ENCODE results near the gene HS3ST3A1. TPM values are rescaled to one million over a fixed set of nuclear protein-coding genes. Genes with fewer than 3 reads are reported as not detected.

The HS3ST3A1 gene

DNA sequence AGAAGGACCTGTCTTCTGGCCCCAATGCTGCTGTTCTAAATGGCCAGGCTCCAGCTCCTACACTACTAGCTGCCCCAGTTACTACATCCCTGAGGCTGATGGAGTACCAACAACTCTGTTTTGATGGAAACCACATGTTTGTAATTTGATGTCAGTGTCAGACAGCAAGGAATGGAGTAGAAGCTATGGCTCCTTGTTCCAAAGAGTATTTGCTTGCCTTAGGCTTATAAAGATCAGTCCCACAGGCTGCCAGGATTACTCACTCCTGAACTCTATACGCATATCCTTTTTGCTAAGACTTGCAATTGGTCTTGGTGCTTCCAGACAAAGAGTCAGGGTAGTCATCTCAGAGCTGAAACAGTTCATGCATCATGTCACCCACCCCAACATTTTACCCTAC is 139.6 kb downstream of the HS3ST3A1 start:
- H2BK15ac ChIP-seq (replicated peaks; ENCODE audit: low read depth): no peak overlapping the region
- no peak overlapping the region for H3K18ac ChIP-seq (ENCODE audit: low read length)
- H4K8ac ChIP-seq (ENCODE audit: low read depth, low read length): no peak overlapping the region
- H3K4me3 ChIP-seq (ENCODE audit: low read length): no peak overlapping the region
- no peak overlapping the region for H3K23ac ChIP-seq (ENCODE audit: low read length)
- DNase-seq: no peak
- no peaks in the 10 kb centered on the region for H3K36me3 ChIP-seq (ENCODE audit: control insufficient read depth, insufficient read depth, low read length)
- no peak overlapping the region for H3K9ac ChIP-seq (ENCODE audit: low read length)
- H2BK5ac ChIP-seq (ENCODE audit: low read length): no peak overlapping the region
- H3K4me2 ChIP-seq (ENCODE audit: low read length): no peak overlapping the region
- no peaks in the 10 kb centered on the region for H3K79me2 ChIP-seq (ENCODE audit: control insufficient read depth, insufficient read depth, low read length)
- no peak overlapping the region for H2BK120ac ChIP-seq (ENCODE audit: low read depth, low read length)
- no peak overlapping the region for H3K4ac ChIP-seq (ENCODE audit: low read depth, low read length)
- no peak overlapping the region for H3K27ac ChIP-seq (ENCODE audit: low read depth, low read length)
- H3K79me1 ChIP-seq (ENCODE audit: low read length): no peaks in the 10 kb centered on the region
- no peak overlapping the region for H3K56ac ChIP-seq (ENCODE audit: low read length)
- no peaks in the 10 kb centered on the region for H3K4me1 ChIP-seq (ENCODE audit: control insufficient read depth, low read depth, low read length)
- WGBS (ENCODE audit: extremely low coverage, insufficient coverage, low lambda C conversion rate): no CpG with 5 or more reads among the region's 1 CpG
- no peaks in the 10 kb centered on the region for H3K27me3 ChIP-seq (ENCODE audit: insufficient read depth, low read length, poor library complexity)
- no peak overlapping the region for H4K5ac ChIP-seq (ENCODE audit: low read length)
- H2AK5ac ChIP-seq (ENCODE audit: low read length): no peak overlapping the region

DNA sequence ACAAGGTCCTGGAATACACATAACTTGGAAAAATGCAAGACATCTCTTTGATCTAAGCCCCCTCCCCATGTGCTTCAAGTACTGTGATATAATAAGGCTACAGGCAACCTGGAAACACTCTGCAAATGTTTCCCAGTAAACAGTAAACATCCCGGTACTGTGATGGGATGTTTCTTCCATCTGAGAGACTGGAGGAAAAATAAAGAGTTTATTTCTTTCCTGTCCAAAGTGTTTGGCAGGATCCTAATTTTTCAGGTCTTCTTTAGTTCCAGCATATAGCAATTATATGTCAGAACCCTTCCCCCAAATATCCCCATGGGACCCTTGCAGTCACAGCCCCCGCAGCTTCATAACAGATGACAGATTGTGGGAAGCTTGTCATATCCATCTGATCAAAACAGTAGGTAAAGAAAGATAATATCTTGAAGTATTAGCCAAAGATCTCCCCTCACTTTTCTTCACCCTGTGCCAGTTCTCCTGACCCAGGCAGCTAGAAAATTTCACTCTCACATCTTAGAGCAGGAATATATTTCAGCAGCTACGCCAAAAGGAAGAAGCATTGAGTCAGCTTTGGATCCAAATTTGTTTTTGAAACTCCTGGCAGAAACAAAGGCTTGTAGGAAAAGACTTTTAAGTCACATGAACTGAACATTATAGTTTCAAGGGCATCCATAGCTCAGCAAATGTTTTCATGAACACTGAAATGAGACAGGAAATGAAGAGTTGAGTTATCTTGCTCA is 141.3 kb downstream of the HS3ST3A1 start:
- Histone ChIP-seq H4K8ac (ENCODE audit: low read depth, low read length) (no peak overlapping the region), H3K23ac (ENCODE audit: low read length) (no peak overlapping the region), H2BK5ac (ENCODE audit: low read length) (no peak overlapping the region), H3K56ac (ENCODE audit: low read length) (no peak overlapping the region), H3K79me1 (ENCODE audit: low read length) (no peaks in the 10 kb centered on the region), H3K4me1 (ENCODE audit: control insufficient read depth, low read depth, low read length) (no peaks in the 10 kb centered on the region), H2AK5ac (ENCODE audit: low read length) (no peak overlapping the region), H3K27ac (ENCODE audit: low read depth, low read length) (no peak overlapping the region), H3K4me2 (ENCODE audit: low read length) (no peak overlapping the region), H3K27me3 (ENCODE audit: insufficient read depth, low read length, poor library complexity) (no peaks in the 10 kb centered on the region), H4K5ac (ENCODE audit: low read length) (no peak overlapping the region), H3K36me3 (ENCODE audit: control insufficient read depth, insufficient read depth, low read length) (no peaks in the 10 kb centered on the region), H3K9ac (ENCODE audit: low read length) (no peak overlapping the region), H2BK120ac (ENCODE audit: low read depth, low read length) (no peak overlapping the region), H3K18ac (ENCODE audit: low read length) (no peak overlapping the region), H3K4ac (ENCODE audit: low read depth, low read length) (no peak overlapping the region), H3K4me3 (ENCODE audit: low read length) (no peak overlapping the region), H2BK15ac (replicated peaks; ENCODE audit: low read depth) (no peak overlapping the region), H3K79me2 (ENCODE audit: control insufficient read depth, insufficient read depth, low read length) (no peaks in the 10 kb centered on the region)
- DNase-seq: no peak
- no CpG with 5 or more reads among the region's 3 CpGs for WGBS (ENCODE audit: extremely low coverage, insufficient coverage, low lambda C conversion rate)

DNA sequence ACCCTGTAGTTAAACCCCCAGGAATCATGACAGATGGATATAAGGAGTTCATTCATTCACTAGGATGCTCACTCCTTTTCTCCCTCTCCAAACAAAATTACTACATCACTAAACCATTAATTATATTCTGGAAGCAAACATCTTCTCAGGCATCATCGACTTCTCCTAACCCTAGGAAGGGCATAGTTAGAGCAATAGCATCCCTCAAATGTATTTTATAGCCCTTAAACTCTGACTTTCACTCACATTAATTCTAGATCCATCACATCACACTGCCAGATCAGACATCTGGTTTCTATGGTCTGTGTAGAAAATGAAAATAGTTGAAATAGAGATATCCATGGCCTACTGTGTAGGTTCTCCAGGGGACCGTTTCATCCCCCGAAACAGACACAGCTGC is 143.9 kb downstream of the HS3ST3A1 start:
- Histone ChIP-seq H3K4ac (ENCODE audit: low read depth, low read length) (no peak overlapping the region), H2AK5ac (ENCODE audit: low read length) (no peak overlapping the region), H3K4me1 (ENCODE audit: control insufficient read depth, low read depth, low read length) (no peaks in the 10 kb centered on the region), H4K8ac (ENCODE audit: low read depth, low read length) (no peak overlapping the region), H4K5ac (ENCODE audit: low read length) (no peak overlapping the region), H3K79me1 (ENCODE audit: low read length) (no peaks in the 10 kb centered on the region), H2BK15ac (replicated peaks; ENCODE audit: low read depth) (no peak overlapping the region), H3K27ac (ENCODE audit: low read depth, low read length) (no peak overlapping the region), H3K23ac (ENCODE audit: low read length) (no peak overlapping the region), H2BK5ac (ENCODE audit: low read length) (no peak overlapping the region), H3K36me3 (ENCODE audit: control insufficient read depth, insufficient read depth, low read length) (no peaks in the 10 kb centered on the region), H3K9ac (ENCODE audit: low read length) (no peak overlapping the region), H3K4me2 (ENCODE audit: low read length) (no peak overlapping the region), H2BK120ac (ENCODE audit: low read depth, low read length) (no peak overlapping the region), H3K56ac (ENCODE audit: low read length) (no peak overlapping the region), H3K4me3 (ENCODE audit: low read length) (no peak overlapping the region), H3K79me2 (ENCODE audit: control insufficient read depth, insufficient read depth, low read length) (no peaks in the 10 kb centered on the region), H3K27me3 (ENCODE audit: insufficient read depth, low read length, poor library complexity) (no peaks in the 10 kb centered on the region), H3K18ac (ENCODE audit: low read length) (no peak overlapping the region)
- WGBS (ENCODE audit: extremely low coverage, insufficient coverage, low lambda C conversion rate): no CpG with 5 or more reads among the region's 3 CpGs
- DNase-seq: no peak

Small RNA genes within 50 kb of the gene (small RNA-seq; reads per million reads assigned to genes)
- gene MIR548H3 (ENCODE audit: insufficient read depth): not detected

Measured in mesendoderm (in vitro differentiated cells).